ENCODE measurements around the gene SETD6. TPM values are rescaled to one million over a fixed set of nuclear protein-coding genes. Genes with fewer than 3 reads are reported as not detected.

Gene SETD6
- total and polyA plus RNA-seq, 5 donors = 8.5 to 12.4 (median 9.9) TPM

- H3K27me3 ChIP-seq (ENCODE audit: control insufficient read depth, insufficient read depth) = no peaks in the 10 kb centered on the region
- H3K4me3 ChIP-seq (ENCODE audit: low read length) = no peak overlapping the region
- DNase-seq = no peak
- H3K9me3 ChIP-seq (ENCODE audit: control insufficient read depth, low read length) = no peaks in the 10 kb centered on the region
- intact Hi-C loops (cut with DNase I) = no loop called here
- no peak overlapping the region for H3K27ac ChIP-seq (ENCODE audit: low read length)
- H3K4me1 ChIP-seq (ENCODE audit: control insufficient read depth, insufficient read depth, low read length) = no peaks in the 10 kb centered on the region
- ATAC-seq = no peak
- WGBS = 84% methylated on average over 20 of the region's 20 CpGs
Measured at GRCh38 chr16:58493756-58494431, 21.4 kb upstream of the SETD6 start.

DNA sequence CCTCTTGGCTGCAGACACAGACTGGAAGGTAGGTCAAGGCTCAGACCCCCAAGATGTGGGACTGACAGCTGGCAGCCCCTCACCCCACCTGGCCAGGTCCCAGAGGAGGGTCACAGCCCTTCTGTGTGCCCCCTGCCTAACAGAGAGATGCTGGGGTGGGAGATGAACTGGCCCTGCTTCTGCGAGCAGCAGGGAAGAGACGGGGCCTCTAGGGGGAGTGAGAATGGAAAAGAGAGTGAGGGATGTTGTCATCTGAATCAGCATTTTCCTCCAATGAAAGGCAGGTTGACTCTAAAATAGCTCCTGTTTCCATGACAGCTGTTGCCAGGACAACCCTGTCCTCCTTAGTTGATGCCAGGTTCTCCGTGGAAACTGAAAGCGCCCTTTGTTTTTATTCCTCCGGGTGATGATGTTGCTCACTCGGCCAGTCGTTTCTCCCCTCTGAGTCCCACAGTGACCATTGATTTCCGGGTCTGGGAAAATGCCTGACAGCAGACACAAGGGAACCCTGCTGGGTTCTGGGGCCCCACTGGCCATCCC, 20.3 kb upstream of the SETD6 start:
- intact Hi-C loops (cut with DNase I) = no loop called here
- ATAC-seq (peak; percentile 68 to 73), DNase-seq (peak; percentile 84 to 89 (median 88))
- Histone ChIP-seq H3K27me3 (ENCODE audit: control insufficient read depth, insufficient read depth) (no peaks in the 10 kb centered on the region), H3K4me1 (ENCODE audit: control insufficient read depth, insufficient read depth, low read length) (no peaks in the 10 kb centered on the region), H3K9me3 (ENCODE audit: control insufficient read depth, low read length) (no peaks in the 10 kb centered on the region), H3K27ac (ENCODE audit: low read length) (peak overlapping the region; percentile 53), H3K4me3 (ENCODE audit: low read length) (no peak overlapping the region)
- 2% methylated on average over 8 of the region's 8 CpGs for WGBS

DNA sequence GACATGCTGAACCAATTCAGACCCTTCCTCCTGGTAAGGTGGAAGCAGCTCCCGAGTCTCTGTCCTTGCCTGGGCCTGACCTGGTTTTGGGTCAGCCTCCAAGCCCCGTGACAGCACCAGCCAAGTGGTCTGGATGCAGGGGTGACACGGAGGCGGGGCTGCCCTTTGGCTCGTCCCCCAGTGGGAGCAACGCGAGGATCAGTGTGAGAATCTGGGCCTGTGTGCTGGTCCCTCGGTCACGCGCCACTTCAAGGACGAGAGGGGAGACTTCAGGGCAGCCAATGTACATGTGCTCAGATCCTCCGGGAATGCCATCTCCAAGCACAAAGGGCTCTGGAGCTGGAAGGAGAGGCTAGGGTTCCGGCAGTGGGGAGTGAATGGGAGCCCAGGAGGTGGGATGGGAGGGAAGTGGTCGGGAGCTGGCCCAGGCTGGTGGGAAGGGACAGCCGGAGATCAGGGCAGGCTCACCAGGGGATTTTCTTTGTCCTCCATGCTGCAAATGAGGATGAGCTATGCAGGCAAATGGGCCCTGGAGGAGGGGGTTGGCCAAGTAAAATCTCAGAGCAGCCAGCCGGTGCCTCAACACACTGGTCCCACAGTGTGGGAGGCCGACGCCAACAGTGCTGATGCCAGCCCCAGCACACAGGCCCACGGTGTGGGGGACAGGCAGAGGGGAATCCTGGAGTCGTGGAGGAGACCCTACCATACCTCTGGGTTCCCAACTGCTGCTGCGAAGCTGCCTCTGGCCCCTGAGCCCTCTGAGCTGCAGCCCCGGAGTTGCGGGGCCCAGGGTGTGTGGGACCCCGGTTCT, 19.6 kb upstream of the SETD6 start:
- DNase-seq (peak; percentile 63 to 86 (median 76)), ATAC-seq (peak; percentile 27 to 47)
- H3K9me3 ChIP-seq (ENCODE audit: control insufficient read depth, low read length) = no peaks in the 10 kb centered on the region
- intact Hi-C loops (cut with DNase I) = no loop called here
- 60% methylated on average over 24 of the region's 24 CpGs for WGBS
- no peaks in the 10 kb centered on the region for H3K4me1 ChIP-seq (ENCODE audit: control insufficient read depth, insufficient read depth, low read length)
- no peaks in the 10 kb centered on the region for H3K27me3 ChIP-seq (ENCODE audit: control insufficient read depth, insufficient read depth)
- H3K4me3 ChIP-seq (ENCODE audit: low read length) = no peak overlapping the region
- peak overlapping the region; percentile 53 for H3K27ac ChIP-seq (ENCODE audit: low read length)

- H3K9me3 ChIP-seq (ENCODE audit: control insufficient read depth, low read length) = no peaks in the 10 kb centered on the region
- H3K4me1 ChIP-seq (ENCODE audit: control insufficient read depth, insufficient read depth, low read length) = no peaks in the 10 kb centered on the region
- intact Hi-C loops (cut with DNase I) = no loop called here
- no peaks in the 10 kb centered on the region for H3K27me3 ChIP-seq (ENCODE audit: control insufficient read depth, insufficient read depth)
- 89% methylated on average over 2 of the region's 2 CpGs for WGBS
- ATAC-seq = no peak
- DNase-seq = no peak
- H3K4me3 ChIP-seq (ENCODE audit: low read length) = no peak overlapping the region
- no peak overlapping the region for H3K27ac ChIP-seq (ENCODE audit: low read length)
Measured at GRCh38 chr16:58497468-58497867, 17.8 kb upstream of the SETD6 start.

DNA sequence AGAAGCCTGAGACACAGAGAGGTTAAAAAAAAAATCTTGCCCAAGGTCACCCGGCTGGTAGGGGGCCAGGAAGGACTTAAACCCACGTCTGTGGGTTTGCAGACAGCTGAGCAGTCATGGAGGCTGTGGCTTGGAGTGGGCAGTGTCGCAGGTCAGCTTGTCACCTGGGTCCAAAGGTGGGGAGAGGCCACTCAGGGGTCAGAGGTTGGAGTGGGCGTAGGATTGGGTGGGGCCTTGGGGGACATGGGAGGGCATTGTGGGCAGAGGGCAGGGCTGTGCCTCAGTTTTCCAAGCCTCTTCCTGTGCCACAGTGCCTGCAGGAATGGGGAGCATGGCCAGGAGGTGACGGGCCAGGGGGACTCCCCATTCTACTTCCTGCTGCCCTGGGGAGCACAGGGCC, 17.4 kb upstream of the SETD6 start:
- 70% methylated on average over 5 of the region's 5 CpGs for WGBS
- DNase-seq = no peak
- Histone ChIP-seq H3K27ac (ENCODE audit: low read length) (no peak overlapping the region), H3K9me3 (ENCODE audit: control insufficient read depth, low read length) (no peaks in the 10 kb centered on the region), H3K4me3 (ENCODE audit: low read length) (no peak overlapping the region), H3K27me3 (ENCODE audit: control insufficient read depth, insufficient read depth) (no peaks in the 10 kb centered on the region), H3K4me1 (ENCODE audit: control insufficient read depth, insufficient read depth, low read length) (no peaks in the 10 kb centered on the region)
- ATAC-seq = no peak
- intact Hi-C loops (cut with DNase I) = no loop called here

GRCh38 chr16:58498341-58499091, 16.8 kb upstream of the SETD6 start:
- H3K9me3 ChIP-seq (ENCODE audit: control insufficient read depth, low read length) = no peaks in the 10 kb centered on the region
- no peak overlapping the region for H3K27ac ChIP-seq (ENCODE audit: low read length)
- intact Hi-C loops (cut with DNase I) = no loop called here
- no peak for ATAC-seq
- H3K4me1 ChIP-seq (ENCODE audit: control insufficient read depth, insufficient read depth, low read length) = no peaks in the 10 kb centered on the region
- no peak overlapping the region for H3K4me3 ChIP-seq (ENCODE audit: low read length)
- H3K27me3 ChIP-seq (ENCODE audit: control insufficient read depth, insufficient read depth) = no peaks in the 10 kb centered on the region
- WGBS = 83% methylated on average over 9 of the region's 9 CpGs
- DNase-seq = no peak

- ATAC-seq (no peak), DNase-seq (no peak)
- 85% methylated on average over 10 of the region's 10 CpGs for WGBS
- intact Hi-C loops (cut with DNase I) = no loop called here
- Histone ChIP-seq H3K4me1 (ENCODE audit: control insufficient read depth, insufficient read depth, low read length) (no peaks in the 10 kb centered on the region), H3K4me3 (ENCODE audit: low read length) (no peak overlapping the region), H3K27ac (ENCODE audit: low read length) (no peak overlapping the region), H3K9me3 (ENCODE audit: control insufficient read depth, low read length) (no peaks in the 10 kb centered on the region), H3K27me3 (ENCODE audit: control insufficient read depth, insufficient read depth) (no peaks in the 10 kb centered on the region)
Measured at GRCh38 chr16:58499092-58499511, 16.2 kb upstream of the SETD6 start.

- no peak within 1 kb of the TSS for H3K27ac ChIP-seq (ENCODE audit: low read length)
- H3K4me3 ChIP-seq (ENCODE audit: low read length) = no peak within 1 kb of the TSS
Measured at GRCh38 chr16:58499615-58500351, 15.5 kb upstream of the SETD6 start, which contains the start of gene NDRG4. TSS of gene NDRG4 (plus strand) at chr16:58500143. CDS start at chr16:58500249, 106 bp downstream.

DNA sequence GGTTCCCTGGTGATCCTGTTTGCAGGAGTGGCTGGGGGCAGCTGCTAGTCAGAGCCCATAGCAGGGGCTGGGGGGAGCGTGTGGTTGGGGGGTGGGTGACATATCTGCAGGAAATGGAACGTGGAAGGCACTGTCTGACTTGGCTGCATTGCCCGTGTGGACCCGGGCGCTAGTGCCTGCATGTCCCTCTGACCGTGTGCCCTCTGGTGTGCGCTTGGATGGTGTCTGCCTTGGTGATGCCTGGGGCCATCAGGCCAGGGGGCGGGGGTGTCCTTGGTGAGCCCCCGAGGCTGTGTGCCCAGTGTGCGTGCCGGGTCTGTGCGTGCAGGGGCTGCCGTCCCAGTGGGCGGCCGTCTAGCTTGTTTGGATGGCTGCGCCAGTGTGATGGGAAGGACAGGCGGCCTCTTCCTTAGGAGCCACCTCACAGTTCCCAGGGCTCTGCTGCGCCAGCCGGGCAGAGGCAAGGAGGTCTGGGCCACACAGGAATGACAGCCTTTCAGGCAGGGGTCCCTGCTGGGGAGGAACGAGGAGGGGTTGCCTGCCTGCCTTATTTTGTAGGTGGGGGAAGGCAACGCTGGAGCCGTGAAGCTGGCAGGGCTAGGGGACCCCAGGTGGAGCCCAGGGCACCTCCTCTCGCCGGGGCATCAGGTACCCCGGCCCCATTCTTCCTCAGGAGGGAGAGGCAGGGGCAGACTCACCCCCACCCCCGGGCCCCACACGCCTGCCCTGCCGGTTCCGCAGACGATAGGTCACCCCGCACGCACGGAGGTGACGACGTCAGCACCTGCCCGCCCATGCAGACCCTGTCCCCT, 14.7 kb upstream of the SETD6 start:
- Histone ChIP-seq H3K9me3 (ENCODE audit: control insufficient read depth, low read length) (no peaks in the 10 kb centered on the region), H3K4me1 (ENCODE audit: control insufficient read depth, insufficient read depth, low read length) (no peaks in the 10 kb centered on the region)
- 28% methylated on average over 36 of the region's 36 CpGs for WGBS

More at GRCh38 chr16:58499615-58500351, 15.5 kb upstream of the SETD6 start, which contains the start of gene NDRG4:
- Histone ChIP-seq H3K4me1 (ENCODE audit: control insufficient read depth, insufficient read depth, low read length) (no peaks in the 10 kb centered on the region), H3K9me3 (ENCODE audit: control insufficient read depth, low read length) (no peaks in the 10 kb centered on the region), H3K27me3 (ENCODE audit: control insufficient read depth, insufficient read depth) (no peaks in the 10 kb centered on the region)
- 50% methylated on average over 24 of the region's 24 CpGs for WGBS
- ATAC-seq (peak; percentile 13 to 53), DNase-seq (peak; percentile 62 to 82 (median 76))
- intact Hi-C loops (cut with DNase I) = no loop called here

More for the DNA sequence above, 14.7 kb upstream of the SETD6 start:
- no peaks in the 10 kb centered on the region for H3K27me3 ChIP-seq (ENCODE audit: control insufficient read depth, insufficient read depth)
- ATAC-seq (peak; percentile 3 to 6), DNase-seq (peak in 2 of 3 donors; percentile 44 to 65)
- intact Hi-C loops (cut with DNase I) = no loop called here
- H3K4me3 ChIP-seq (ENCODE audit: low read length) = no peak overlapping the region
- no peak overlapping the region for H3K27ac ChIP-seq (ENCODE audit: low read length)
